ENCODE measurements around the gene MSMO1.

- TF ChIP-seq CTCF (IDR thresholded peaks at IDR 0.05; ENCODE audit: low read depth, low read length, poor library complexity, severe bottlenecking) (no peak), EZH2phosphoT487 (IDR thresholded peaks at IDR 0.05; ENCODE audit: borderline replicate concordance, low read length) (no peak)
These were observed 53.3 kb downstream of the MSMO1 start for GRCh38 chr4:165380805-165381204.

All from DOHH2 (cell line).